Fibroblast of skin of right quadriceps (primary cell): ENCODE results near the gene CYP2C9.
"Not testable (repeated sequence)": the region's sequence is repeated elsewhere in the genome, so short reads cannot be mapped to it uniquely, and the experiment has no call there.

Experiments
- DNase-seq: peaks from one replicate; pipeline ENCODE4 v3.0.0-alpha.2; 2013

CYP2C9 gene

GRCh38 chr10:94938383-94938782 lies at the start of gene CYP2C9:
CYP2C9 (plus strand) TSS chr10:94938658; CDS start chr10:94938683, 25 bp downstream.
- DNase-seq: no peak

GRCh38 chr10:94889123-94889522 lies 49.3 kb upstream of the CYP2C9 start:
- no peak for DNase-seq

- DNase-seq: no peak
Measured at GRCh38 chr10:94890264-94891022, 48.0 kb upstream of the CYP2C9 start.

GRCh38 chr10:94898414-94898813 lies 40.0 kb upstream of the CYP2C9 start:
- not testable (repeated sequence) for DNase-seq

GRCh38 chr10:94902080-94902479 lies 36.4 kb upstream of the CYP2C9 start:
- DNase-seq: no peak

GRCh38 chr10:94902570-94902969 lies 35.9 kb upstream of the CYP2C9 start:
- DNase-seq: no peak

- DNase-seq: not testable (repeated sequence)
Measured at GRCh38 chr10:94904506-94905148, 33.8 kb upstream of the CYP2C9 start.

GRCh38 chr10:94916423-94916822 lies 22.0 kb upstream of the CYP2C9 start:
- no peak for DNase-seq

- no peak for DNase-seq
Measured at GRCh38 chr10:94936721-94937120, 1.7 kb upstream of the CYP2C9 start.

- not testable (repeated sequence) for DNase-seq
Measured at GRCh38 chr10:94943432-94944103, 5.1 kb downstream of the CYP2C9 start.

- not testable (repeated sequence) for DNase-seq
Measured at GRCh38 chr10:94946181-94946580, 7.7 kb downstream of the CYP2C9 start.

- DNase-seq: no peak
Measured at GRCh38 chr10:94963901-94964300, 25.4 kb downstream of the CYP2C9 start.

GRCh38 chr10:94983555-94983954 lies 45.1 kb downstream of the CYP2C9 start:
- DNase-seq: no peak

GRCh38 chr10:94989192-94989591 lies 50.7 kb downstream of the CYP2C9 start:
- DNase-seq: no peak

GRCh38 chr10:94991243-94991888 lies 52.9 kb downstream of the CYP2C9 start:
- no peak for DNase-seq

GRCh38 chr10:94992811-94993210 lies 54.4 kb downstream of the CYP2C9 start:
- no peak for DNase-seq

- no peak for DNase-seq
Measured at GRCh38 chr10:94997741-94998174, 59.3 kb downstream of the CYP2C9 start.

- no peak for DNase-seq
Measured at GRCh38 chr10:95026461-95026860, 88.0 kb downstream of the CYP2C9 start.

GRCh38 chr10:95031656-95032055 lies 93.2 kb downstream of the CYP2C9 start:
- no peak for DNase-seq

- no peak for DNase-seq
Measured at GRCh38 chr10:95034401-95034800, 95.9 kb downstream of the CYP2C9 start.

GRCh38 chr10:95035332-95036295 lies 97.2 kb downstream of the CYP2C9 start:
- DNase-seq: no peak

- DNase-seq: no peak
Measured at GRCh38 chr10:95039281-95039680, 100.8 kb downstream of the CYP2C9 start.
